GM12872 (cell line): ENCODE results near the gene CDH23.

Experiments
- CTCF ChIP-seq: IDR thresholded peaks from 3 replicates; pipeline ENCODE4 v1.5.1; 2011; ENCODE audit warnings: low read depth, mild to moderate bottlenecking, low read length, moderate library complexity; ENCODE audit not compliant: insufficient read depth

The CDH23 gene

GRCh38 chr10:71587941-71588573, 191.3 kb downstream of the CDH23 start:
- TF ChIP-seq CTCF: no peak

- TF ChIP-seq CTCF: no peak
Observed at GRCh38 chr10:71588685-71589084, 192.0 kb downstream of the CDH23 start.

DNA sequence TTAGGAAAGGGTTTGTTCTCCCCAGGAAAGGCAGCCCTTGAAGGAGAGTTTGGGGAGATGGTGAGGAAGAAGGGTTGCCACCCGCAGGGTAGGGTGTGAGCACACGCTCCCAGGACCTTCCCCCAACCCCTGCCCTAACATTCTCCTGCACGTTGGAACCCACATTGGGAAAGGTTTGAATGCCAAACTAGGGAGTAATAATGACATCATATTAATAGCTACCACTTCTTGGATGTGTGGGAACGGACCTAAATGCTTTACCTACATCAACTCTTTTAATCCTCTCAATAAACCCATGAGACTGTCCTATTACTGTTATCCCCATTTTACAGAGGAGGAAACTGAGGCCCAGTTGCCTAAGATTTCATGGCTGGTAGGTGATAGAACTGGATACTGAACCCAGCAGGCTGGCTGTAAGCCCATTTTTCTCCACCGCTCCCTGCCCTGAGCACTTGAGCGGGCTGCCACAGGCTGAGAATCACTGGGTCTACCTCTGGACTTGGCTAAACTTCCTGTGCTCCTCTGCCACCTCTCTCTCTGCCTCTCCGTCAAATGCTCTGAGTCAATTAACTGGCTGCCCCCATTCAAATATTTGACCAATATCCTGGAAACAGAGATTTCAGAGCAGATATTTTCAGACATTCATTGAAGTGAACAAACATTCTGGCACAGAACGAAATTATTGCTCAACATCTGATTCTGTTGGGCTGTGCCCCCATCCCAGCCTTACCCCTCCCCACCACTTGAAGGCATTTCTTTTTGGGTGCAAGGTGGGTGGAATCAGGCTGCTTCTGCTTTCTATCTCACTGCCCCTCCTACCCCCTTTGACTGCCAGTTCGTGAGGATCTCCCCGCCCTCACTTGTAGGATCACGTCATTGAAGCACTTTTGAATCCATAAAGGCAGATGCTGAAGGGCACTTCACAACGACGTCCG, 193.2 kb downstream of the CDH23 start:
- TF ChIP-seq CTCF: no peak

GRCh38 chr10:71590781-71591350, 194.1 kb downstream of the CDH23 start:
- TF ChIP-seq CTCF: no peak

GRCh38 chr10:71594934-71595571, 198.3 kb downstream of the CDH23 start:
- no peak for TF ChIP-seq CTCF

DNA sequence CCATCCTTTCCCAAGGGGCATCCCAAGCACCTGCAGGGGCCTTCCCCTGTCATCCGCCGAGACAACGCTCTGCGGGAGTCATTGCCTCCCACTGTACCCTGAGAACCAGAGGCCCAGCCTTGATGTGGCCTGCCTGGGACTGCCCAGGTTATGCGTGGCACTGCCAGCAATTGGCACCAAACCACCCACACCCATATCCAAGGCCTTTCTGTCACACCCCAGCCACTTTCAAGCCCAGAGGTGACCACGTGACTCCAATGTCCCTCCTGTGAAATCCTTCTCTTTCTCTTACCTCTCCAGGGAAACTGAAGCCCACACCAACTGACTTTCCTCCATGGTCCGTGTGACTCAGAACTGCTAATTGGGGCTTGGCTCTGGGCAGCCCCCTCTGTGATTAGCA, 198.9 kb downstream of the CDH23 start:
- TF ChIP-seq CTCF: no peak

GRCh38 chr10:71596127-71596526, 199.4 kb downstream of the CDH23 start:
- no peak for TF ChIP-seq CTCF
